ENCODE results near the gene DNASE2B.

DNA sequence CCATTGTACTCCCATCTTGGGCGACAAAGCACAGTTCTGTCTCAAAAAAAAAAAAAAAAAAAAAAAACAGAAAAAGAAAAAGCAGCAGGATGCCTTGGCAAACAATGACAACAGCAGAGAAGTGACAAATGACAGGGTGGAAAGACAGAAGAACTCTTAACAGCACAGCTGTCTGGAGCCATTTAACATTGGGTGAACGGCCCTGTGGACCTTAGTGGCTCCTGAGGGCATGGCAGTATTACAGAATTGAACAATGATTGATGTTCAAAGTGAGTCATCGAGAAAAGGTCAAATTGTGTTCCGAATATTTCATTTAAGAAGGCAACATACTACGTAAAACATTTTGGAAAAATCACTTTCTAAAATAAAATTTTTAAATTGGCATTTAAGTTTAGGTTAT, 30.0 kb downstream of the DNASE2B start:
- TF ChIP-seq POLR2A (IDR thresholded peaks at IDR 0.05) (no peak), POLR2AphosphoS5 (IDR thresholded peaks at IDR 0.05; ENCODE audit: insufficient read depth in 1 of 2, low read depth in 1 of 2) (no peak)
- TF ChIP-seq, protein P1, sequence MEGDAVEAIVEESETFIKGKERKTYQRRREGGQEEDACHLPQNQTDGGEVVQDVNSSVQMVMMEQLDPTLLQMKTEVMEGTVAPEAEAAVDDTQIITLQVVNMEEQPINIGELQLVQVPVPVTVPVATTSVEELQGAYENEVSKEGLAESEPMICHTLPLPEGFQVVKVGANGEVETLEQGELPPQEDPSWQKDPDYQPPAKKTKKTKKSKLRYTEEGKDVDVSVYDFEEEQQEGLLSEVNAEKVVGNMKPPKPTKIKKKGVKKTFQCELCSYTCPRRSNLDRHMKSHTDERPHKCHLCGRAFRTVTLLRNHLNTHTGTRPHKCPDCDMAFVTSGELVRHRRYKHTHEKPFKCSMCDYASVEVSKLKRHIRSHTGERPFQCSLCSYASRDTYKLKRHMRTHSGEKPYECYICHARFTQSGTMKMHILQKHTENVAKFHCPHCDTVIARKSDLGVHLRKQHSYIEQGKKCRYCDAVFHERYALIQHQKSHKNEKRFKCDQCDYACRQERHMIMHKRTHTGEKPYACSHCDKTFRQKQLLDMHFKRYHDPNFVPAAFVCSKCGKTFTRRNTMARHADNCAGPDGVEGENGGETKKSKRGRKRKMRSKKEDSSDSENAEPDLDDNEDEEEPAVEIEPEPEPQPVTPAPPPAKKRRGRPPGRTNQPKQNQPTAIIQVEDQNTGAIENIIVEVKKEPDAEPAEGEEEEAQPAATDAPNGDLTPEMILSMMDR (IDR thresholded peaks at IDR 0.05): no peak

Measured in vagina (tissue), 2 donors.